OCI-LY1 (cell line): Measurements from ENCODE around the gene CHST8.

ENCODE experiments used
- H2AFZ ChIP-seq: fragments of 200-600 bp; sonication (generic), shearing (Covaris generic); 2 replicates; pipeline ENCODE4 v1.6.0; 2014; ENCODE audit warnings: antibody characterized with exemption, mild to moderate bottlenecking, low read length
- H3F3A ChIP-seq: fragments of 200-600 bp; sonication (generic), shearing (Covaris generic); 2 replicates; pipeline ENCODE4 v1.6.0; 2014; ENCODE audit warnings: mild to moderate bottlenecking, antibody characterized with exemption, low read length, moderate library complexity; ENCODE audit not compliant: insufficient read depth
- H3K27ac ChIP-seq: fragments of 200-600 bp; sonication (generic); 2 replicates; pipeline ENCODE4 v1.5.1; 2014; ENCODE audit warnings: low read length, mixed run types, mild to moderate bottlenecking, low read depth; ENCODE audit not compliant: poor library complexity, severe bottlenecking
- H3K27me3 ChIP-seq: fragments of 200-600 bp; sonication (generic); 2 replicates; pipeline ENCODE4 v1.6.0; 2014; ENCODE audit warnings: antibody characterized with exemption, mild to moderate bottlenecking, low read length, moderate library complexity; ENCODE audit not compliant: insufficient read depth
- H3K36me3 ChIP-seq: fragments of 200-600 bp; sonication (generic); 2 replicates; pipeline ENCODE4 v1.6.1; 2014; ENCODE audit warnings: mild to moderate bottlenecking, antibody characterized with exemption, low read length, moderate library complexity, mixed read lengths; ENCODE audit not compliant: insufficient read depth
- H3K4me1 ChIP-seq: fragments of 200-600 bp; sonication (generic); 2 replicates; pipeline ENCODE4 v1.5.1; 2014; ENCODE audit warnings: mild to moderate bottlenecking, low read length, moderate library complexity; ENCODE audit not compliant: insufficient read depth, severe bottlenecking
- H3K4me2 ChIP-seq: fragments of 200-600 bp; sonication (generic), shearing (Covaris generic); 2 replicates; pipeline ENCODE4 v1.6.1; 2014; ENCODE audit warnings: low read length
- H3K4me3 ChIP-seq: fragments of 200-600 bp; sonication (generic); 2 replicates; pipeline ENCODE4 v1.5.1; 2014; ENCODE audit warnings: low read length, low read depth, mild to moderate bottlenecking, mixed read lengths; ENCODE audit not compliant: poor library complexity, severe bottlenecking
- H3K79me2 ChIP-seq: fragments of 200-600 bp; shearing (Covaris generic); 2 replicates; pipeline ENCODE4 v1.6.1; 2016; ENCODE audit warnings: mixed run types, low read length, mixed read lengths; ENCODE audit not compliant: insufficient read depth
- H3K9ac ChIP-seq: fragments of 200-600 bp; sonication (generic), shearing (Covaris generic); 2 replicates; pipeline ENCODE4 v1.6.1; 2014; ENCODE audit warnings: mild to moderate bottlenecking, low read length, mixed read lengths
- H3K9me2 ChIP-seq: fragments of 200-600 bp; sonication (generic), shearing (Covaris generic); 2 replicates; pipeline ENCODE4 v1.6.1; 2014; ENCODE audit warnings: low read depth, mild to moderate bottlenecking, low read length, mixed read lengths
- H3K9me3 ChIP-seq: fragments of 200-600 bp; shearing (Covaris generic); 2 replicates; pipeline ENCODE4 v1.6.1; 2014; ENCODE audit warnings: low read length, mixed read lengths
- H4K20me1 ChIP-seq: fragments of 200-600 bp; sonication (generic), shearing (Covaris generic); 2 replicates; pipeline ENCODE4 v1.6.0; 2016; ENCODE audit warnings: mild to moderate bottlenecking, low read length; ENCODE audit not compliant: insufficient read depth
- CTCF ChIP-seq: fragments of 200-600 bp; sonication (generic), shearing (Covaris generic); IDR thresholded peaks from 2 replicates; pipeline ENCODE4 v1.5.1; 2017; ENCODE audit warnings: mild to moderate bottlenecking, antibody characterized with exemption, low read length, moderate library complexity, mixed read lengths
- EZH2 ChIP-seq: fragments of 200-600 bp; sonication (generic), shearing (Covaris generic); IDR thresholded peaks from 2 replicates; pipeline ENCODE4 v1.8.0; 2017; ENCODE audit warnings: borderline replicate concordance, mixed run types, mild to moderate bottlenecking, antibody characterized with exemption, low read length, moderate library complexity, mixed read lengths

Gene CHST8

GRCh38 chr19:33618884-33619283 is 2.9 kb upstream of the CHST8 start:
- Histone ChIP-seq H3K4me2 (no peak overlapping the region), H3K9me3 (no peaks in the 10 kb centered on the region), H3K27me3 (no peaks in the 10 kb centered on the region), H4K20me1 (no peaks in the 10 kb centered on the region), H3K36me3 (no peaks in the 10 kb centered on the region), H3K9ac (no peak overlapping the region), H3K79me2 (no peaks in the 10 kb centered on the region), H2AFZ (no peak overlapping the region), H3K4me1 (no peaks in the 10 kb centered on the region), H3K9me2 (no peaks in the 10 kb centered on the region), H3K27ac (no peak overlapping the region), H3F3A (no peaks in the 10 kb centered on the region), H3K4me3 (no peak overlapping the region)
- no peak for TF ChIP-seq CTCF
- no peak for TF ChIP-seq EZH2

- Histone ChIP-seq H3K9me2 (no peaks in the 10 kb centered on the region), H3K27me3 (no peaks in the 10 kb centered on the region), H3K27ac (no peak overlapping the region), H3K4me1 (no peaks in the 10 kb centered on the region), H3K4me2 (no peak overlapping the region), H3K9me3 (no peaks in the 10 kb centered on the region), H4K20me1 (no peaks in the 10 kb centered on the region), H2AFZ (no peak overlapping the region), H3K79me2 (no peaks in the 10 kb centered on the region), H3K4me3 (no peak overlapping the region), H3K36me3 (no peaks in the 10 kb centered on the region), H3F3A (no peaks in the 10 kb centered on the region), H3K9ac (no peak overlapping the region)
- TF ChIP-seq CTCF (no peak), EZH2 (no peak)
Measured at GRCh38 chr19:33620611-33621010, 1.1 kb upstream of the CHST8 start.

- TF ChIP-seq EZH2 (no peak), CTCF (no peak)
- Histone ChIP-seq H4K20me1 (no peaks in the 10 kb centered on the region), H3K4me3 (no peak overlapping the region), H3K36me3 (no peaks in the 10 kb centered on the region), H3K9ac (no peak overlapping the region), H2AFZ (no peak overlapping the region), H3K9me2 (no peaks in the 10 kb centered on the region), H3K27ac (no peak overlapping the region), H3K9me3 (no peaks in the 10 kb centered on the region), H3K27me3 (no peaks in the 10 kb centered on the region), H3F3A (no peaks in the 10 kb centered on the region), H3K4me1 (no peaks in the 10 kb centered on the region), H3K4me2 (no peak overlapping the region), H3K79me2 (no peaks in the 10 kb centered on the region)
Measured at GRCh38 chr19:33621065-33621785, 528 bp upstream of the CHST8 start.
